ENCODE data around the gene CALCOCO1. TPM values are rescaled to one million over a fixed set of nuclear protein-coding genes. Genes with fewer than 3 reads are reported as not detected.

CALCOCO1 gene
- total RNA-seq, 1 experiment from 2014 or later, result 24.3 TPM

- no peak for DNase-seq (ENCODE audit: low spot score)
These were observed 25.4 kb upstream of the CALCOCO1 start for GRCh38 chr12:53752621-53753020.

- no peak for DNase-seq (ENCODE audit: low spot score)
These were observed 24.9 kb upstream of the CALCOCO1 start for GRCh38 chr12:53752192-53752601.

GRCh38 chr12:53751336-53752191, 24.3 kb upstream of the CALCOCO1 start, which contains the start of gene CISTR:
TSS of gene CISTR (minus strand) at chr12:53751979.
- no peak for DNase-seq (ENCODE audit: low spot score)

DNA sequence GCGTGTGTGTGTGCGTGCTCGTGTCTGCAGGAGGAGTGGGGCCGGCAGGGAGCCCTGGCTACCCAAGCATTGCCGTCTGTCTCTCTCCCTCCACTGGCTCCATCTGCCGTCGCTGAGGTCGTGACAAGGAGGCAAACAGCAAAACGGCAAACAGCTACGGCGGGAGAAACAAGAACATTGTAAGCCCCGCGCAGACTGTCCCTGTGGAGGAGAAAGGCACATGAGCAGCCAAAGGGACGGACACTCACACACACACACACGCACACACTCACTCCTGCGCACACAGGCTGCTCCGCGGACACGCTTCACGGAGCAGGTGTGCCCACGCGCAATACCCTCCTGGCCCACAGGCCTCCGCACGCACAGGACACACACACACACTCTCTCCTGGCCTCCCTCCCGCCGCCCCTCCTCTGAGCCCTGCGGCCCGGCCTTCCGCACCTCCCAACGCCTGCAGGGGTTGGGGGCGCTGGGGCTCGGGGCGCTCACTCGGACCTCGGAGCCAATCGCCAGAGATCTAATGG, 23.6 kb upstream of the CALCOCO1 start:
- no peak for DNase-seq (ENCODE audit: low spot score)

DNA sequence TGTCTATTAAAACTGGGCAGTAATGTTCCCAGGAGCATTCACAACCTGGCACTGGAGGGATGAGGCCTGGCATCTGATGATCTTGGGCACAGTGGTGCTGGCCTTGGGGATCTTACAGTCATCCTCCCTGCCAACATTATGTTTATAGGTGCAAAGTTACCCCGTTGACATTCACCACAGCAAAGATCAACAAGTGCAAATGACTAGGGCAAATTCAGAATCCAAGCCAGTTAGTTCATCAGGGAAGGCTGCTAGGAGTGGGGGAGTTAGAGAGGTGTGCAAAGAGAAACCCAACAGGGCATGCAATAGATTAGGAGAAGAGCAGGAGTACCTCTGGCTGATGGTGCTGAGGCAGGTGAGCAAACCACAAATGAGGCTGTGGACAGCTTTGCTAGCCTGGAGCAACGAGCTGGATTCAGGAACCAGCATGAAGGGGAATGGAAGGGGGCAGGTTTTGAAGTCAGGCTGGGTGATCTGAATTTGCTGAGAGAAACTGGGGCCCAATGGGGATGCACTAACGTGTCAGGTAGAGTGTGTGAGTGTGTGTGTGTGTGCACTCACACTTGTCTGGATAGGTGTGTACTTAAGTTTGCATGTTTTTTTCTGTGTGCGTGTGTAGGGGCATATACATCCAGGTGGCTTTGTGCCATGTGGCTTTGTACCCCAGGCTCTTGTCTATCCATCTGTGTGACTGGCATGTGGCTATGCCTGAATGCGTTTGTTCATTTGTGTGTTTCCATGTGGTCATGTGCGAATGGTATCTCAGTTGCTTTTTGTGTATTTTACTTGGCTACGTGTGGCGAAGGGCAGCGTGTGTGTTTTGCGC, 22.9 kb upstream of the CALCOCO1 start:
- DNase-seq (ENCODE audit: low spot score), result no peak

DNA sequence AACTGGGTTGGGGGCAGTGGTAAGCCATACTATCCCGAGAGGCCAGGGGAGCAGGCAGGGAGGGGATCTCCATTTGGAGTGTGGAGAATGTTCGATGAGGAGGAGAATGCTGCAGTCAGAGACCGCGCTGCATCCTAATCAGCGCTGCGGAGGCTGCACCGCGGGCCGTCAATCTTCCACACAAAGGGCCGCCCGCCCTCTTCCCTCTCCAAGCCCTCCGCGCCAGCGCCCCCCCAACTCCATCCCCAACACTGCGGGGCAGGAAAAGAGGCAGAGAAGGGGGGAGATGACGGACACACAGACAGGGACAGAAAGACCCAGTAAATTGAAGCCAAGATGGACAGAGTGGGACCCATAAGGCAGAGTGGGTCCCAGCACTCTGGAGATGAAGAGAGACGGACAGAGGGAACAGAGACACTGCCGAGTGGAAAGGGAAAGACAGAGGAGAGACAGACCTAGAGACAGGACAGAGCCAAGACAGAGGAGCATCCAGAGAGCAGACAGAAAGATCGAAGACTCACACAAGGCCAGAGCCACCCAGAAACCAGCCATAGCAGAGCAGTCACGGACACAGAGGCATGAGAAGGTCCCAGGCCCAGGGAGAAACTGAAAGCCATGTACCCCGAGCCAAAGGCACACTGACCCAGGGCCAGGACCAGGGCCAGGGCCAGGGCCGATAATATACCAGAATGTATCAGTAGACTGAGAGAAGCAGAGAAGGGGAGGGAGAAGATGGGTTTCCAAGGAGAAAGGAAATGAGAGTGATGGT, 21.0 kb upstream of the CALCOCO1 start:
- DNase-seq (ENCODE audit: low spot score), result no peak

DNA sequence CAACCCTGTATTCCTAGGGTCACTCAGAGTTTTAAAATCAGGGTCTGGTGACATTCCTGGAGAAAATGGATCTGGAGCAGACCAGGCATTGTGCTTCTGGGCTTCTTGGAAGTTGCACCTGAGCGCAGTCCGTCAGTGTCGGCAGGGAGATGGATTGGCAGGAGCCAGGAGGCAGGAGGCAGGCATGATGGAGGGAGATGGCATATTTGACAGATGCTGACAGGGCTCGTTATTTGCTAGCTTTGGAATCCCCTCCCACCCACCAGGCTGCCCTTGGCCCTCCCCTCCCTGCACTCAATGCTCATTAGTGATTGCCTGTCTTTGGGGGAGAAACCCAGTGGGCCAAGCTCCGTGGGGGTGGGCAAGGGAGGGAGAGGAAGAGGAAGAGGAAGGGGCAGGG, 19.8 kb upstream of the CALCOCO1 start:
- no peak for DNase-seq (ENCODE audit: low spot score)

- peak; percentile 88 for DNase-seq (ENCODE audit: low spot score)
These were observed 19.4 kb upstream of the CALCOCO1 start for GRCh38 chr12:53746592-53747092.

DNA sequence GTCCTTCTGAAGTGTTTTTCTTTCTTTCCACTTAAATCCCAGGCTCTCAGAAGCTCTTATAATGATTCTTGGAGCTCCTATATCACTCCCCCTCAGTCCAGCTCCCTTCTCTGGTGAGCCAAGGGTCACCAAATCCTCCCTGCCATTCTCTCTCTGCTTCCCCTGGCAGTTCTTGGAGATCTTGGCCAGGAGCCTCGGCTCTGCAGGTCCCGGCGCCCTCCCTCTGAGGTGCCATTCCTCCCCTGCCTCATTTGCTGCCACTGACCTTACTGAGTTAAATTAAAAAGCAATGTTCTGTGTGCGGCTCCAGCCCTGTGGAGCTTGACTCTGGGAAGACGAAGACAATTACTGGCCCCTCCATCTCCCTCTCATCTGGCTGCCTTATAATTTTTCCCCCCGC, 17.5 kb upstream of the CALCOCO1 start:
- DNase-seq (ENCODE audit: low spot score), result no peak

DNA sequence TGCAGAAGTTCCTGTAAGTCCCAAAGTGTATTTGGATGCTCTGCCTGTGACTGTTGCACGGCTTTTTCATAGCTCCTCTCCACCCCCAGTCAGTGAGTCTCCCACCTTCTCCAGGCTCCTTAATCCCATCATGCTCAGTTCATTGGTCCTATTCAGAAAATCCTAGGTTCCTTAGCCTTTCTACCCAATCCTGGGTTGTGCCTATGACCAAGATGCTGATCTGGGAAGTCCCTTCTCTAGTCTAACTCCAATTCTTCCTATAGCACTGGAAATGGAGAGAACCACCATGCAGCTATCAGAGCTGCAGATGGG, 16.8 kb upstream of the CALCOCO1 start:
- no peak for DNase-seq (ENCODE audit: low spot score)

- peak; percentile 44 for DNase-seq (ENCODE audit: low spot score)
These were observed 16.2 kb upstream of the CALCOCO1 start for GRCh38 chr12:53743266-53744129.

- no peak for DNase-seq (ENCODE audit: low spot score)
These were observed 12.9 kb upstream of the CALCOCO1 start for GRCh38 chr12:53740130-53740491.

GRCh38 chr12:53739214-53740129, 12.2 kb upstream of the CALCOCO1 start:
- DNase-seq (ENCODE audit: low spot score), result no peak

- DNase-seq (ENCODE audit: low spot score), result no peak
These were observed 11.4 kb upstream of the CALCOCO1 start for GRCh38 chr12:53738406-53739213.

GRCh38 chr12:53737951-53738405, 10.7 kb upstream of the CALCOCO1 start:
- no peak for DNase-seq (ENCODE audit: low spot score)

DNA sequence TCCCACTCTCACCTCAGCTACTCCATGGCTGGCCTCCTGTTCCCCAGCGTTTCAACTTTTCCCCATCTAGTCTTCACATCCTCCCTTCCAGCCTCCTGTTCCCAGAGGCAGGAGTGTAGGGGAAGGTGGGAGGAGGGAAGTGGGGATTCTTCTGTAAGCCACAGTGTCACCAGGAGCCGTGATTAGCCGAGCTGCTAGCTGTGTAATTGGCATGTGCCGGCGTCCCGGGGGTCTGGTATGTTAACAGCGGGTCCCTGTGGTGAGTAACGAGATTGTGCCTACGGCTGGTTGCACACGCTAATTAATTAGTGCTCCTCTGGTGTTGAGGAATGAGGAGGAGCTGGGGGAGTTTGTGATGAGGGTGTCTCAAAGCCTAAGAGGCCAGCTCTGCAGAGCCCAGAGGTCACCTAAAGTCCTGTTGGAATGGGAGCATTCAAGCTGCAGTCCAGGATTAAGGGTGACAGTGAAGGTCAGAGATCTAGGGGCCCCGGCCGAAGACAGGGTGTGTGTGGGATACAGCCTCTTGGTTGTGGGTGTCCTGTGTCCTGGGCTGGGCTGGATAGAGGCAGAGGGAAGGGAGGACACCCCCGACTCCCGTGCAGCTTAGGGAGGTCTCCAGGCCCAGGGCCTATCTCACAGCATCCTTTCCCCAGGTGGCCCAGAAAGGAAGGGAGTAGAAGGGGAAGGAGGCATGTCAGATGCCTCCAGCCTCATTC, 10.0 kb upstream of the CALCOCO1 start:
- DNase-seq (ENCODE audit: low spot score), result no peak

DNA sequence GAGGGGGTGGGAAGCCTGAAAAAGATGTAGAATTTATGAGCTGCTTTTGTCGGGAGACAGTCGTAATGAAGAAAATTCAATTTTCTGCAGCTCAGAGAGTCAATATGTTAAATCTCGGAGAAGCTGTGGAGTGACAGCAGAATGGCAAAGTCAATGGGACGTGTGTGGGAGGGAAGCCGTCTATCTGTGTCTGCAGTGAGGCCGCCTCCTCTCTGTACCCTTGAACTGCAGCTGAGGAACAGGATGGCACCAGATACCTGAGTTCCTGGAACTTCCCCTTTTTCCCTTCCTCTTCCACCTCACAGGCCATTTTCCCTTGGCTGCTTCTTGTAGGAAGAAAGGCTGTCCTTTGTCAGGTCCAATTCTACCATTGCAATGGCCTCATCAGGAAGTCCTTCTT, 9.3 kb upstream of the CALCOCO1 start:
- no peak for DNase-seq (ENCODE audit: low spot score)

- no peak for DNase-seq (ENCODE audit: low spot score)
These were observed 8.3 kb upstream of the CALCOCO1 start for GRCh38 chr12:53735556-53735955.
